Activated B cell treated with CpG ODN at 0.5 μM for 24 hours (primary cell): ENCODE measurements around the gene GABRA5. TPM values are rescaled to one million over a fixed set of nuclear protein-coding genes. Genes with fewer than 3 reads are reported as not detected.
A peak's percentile ranks its signal among the peaks of the same experiment; 100 is the strongest.

Experiments used
- ATAC-seq: fragments of 200-7000 bp; cut with Tn5 transposase; one replicate; pipeline ENCODE4 v1.10.0; 2021; ENCODE audit warnings: low read depth, mild to moderate bottlenecking, moderate library complexity
- CTCF ChIA-PET: fragments of 350-600 bp; sonication (Branson Sonifier 250); formaldehyde crosslinking; loops from one replicate; lab custom pipeline; 2021; ENCODE audit warnings: antibody characterized with exemption; lab: Charles Lee
- POLR2A ChIA-PET: fragments of 350-600 bp; sonication (Branson Sonifier 250); formaldehyde crosslinking; loops from one replicate; lab custom pipeline; 2021; ENCODE audit warnings: antibody characterized with exemption; lab: Charles Lee
- DNase-seq: peaks from one replicate; pipeline ENCODE4 v3.0.0; 2022
- H3K27ac Mint-ChIP-seq: one replicate; pipeline ENCODE4 v1.8.0; 2020; ENCODE audit warnings: mixed read lengths
- H3K27me3 Mint-ChIP-seq: one replicate; pipeline ENCODE4 v1.8.0; 2021; ENCODE audit warnings: mixed read lengths
- H3K36me3 Mint-ChIP-seq: one replicate; pipeline ENCODE4 v1.8.0; 2021; ENCODE audit warnings: low read depth, mixed read lengths
- H3K4me1 Mint-ChIP-seq: one replicate; pipeline ENCODE4 v1.8.0; 2021; ENCODE audit warnings: mixed read lengths
- H3K4me3 Mint-ChIP-seq: one replicate; pipeline ENCODE4 v1.8.0; 2020; ENCODE audit warnings: mild to moderate bottlenecking, mixed read lengths
- H3K9me3 Mint-ChIP-seq: one replicate; pipeline ENCODE4 v1.8.0; 2020; ENCODE audit warnings: mixed read lengths
- CTCF ChIP-seq: fragments of 200-600 bp; IDR thresholded peaks from one replicate; pipeline ENCODE4 v1.8.0; 2022; ENCODE audit warnings: antibody characterized with exemption, mild to moderate bottlenecking
- intact Hi-C: fragments of 100-400 bp; cut with micrococcal nuclease; formaldehyde crosslinking; loops from one replicate; pipeline ENCODE4 v1.15.1; 2024
- total RNA-seq: library from RNA; stranded (reverse); gene quantifications from 2 replicates; pipeline ENCODE4 v1.2.3, GENCODE V29; 2022

GABRA5 gene
- total RNA-seq, 1 donor from 2014 or later = not detected

GRCh38 chr15:26883466-26883865 lies 16.6 kb downstream of the GABRA5 start:
- ChIA-PET POLR2A (no interaction called here), CTCF (no interaction called here)
- H3K27me3 Mint-ChIP-seq = no peaks in the 10 kb centered on the region
- H3K9me3 Mint-ChIP-seq = no peaks in the 10 kb centered on the region
- H3K36me3 Mint-ChIP-seq = no peaks in the 10 kb centered on the region
- intact Hi-C loops = no loop called here
- H3K4me1 Mint-ChIP-seq = no peaks in the 10 kb centered on the region
- no peak overlapping the region for H3K4me3 Mint-ChIP-seq
- DNase-seq (no peak), ATAC-seq (no peak)
- no peak for TF ChIP-seq CTCF
- H3K27ac Mint-ChIP-seq = no peak overlapping the region

- CTCF ChIA-PET = no interaction called here
- POLR2A ChIA-PET = no interaction called here
- H3K27ac Mint-ChIP-seq = no peak overlapping the region
- H3K36me3 Mint-ChIP-seq = no peaks in the 10 kb centered on the region
- H3K27me3 Mint-ChIP-seq = peaks cover 5% of the 10 kb centered on the region
- no peak overlapping the region for H3K4me3 Mint-ChIP-seq
- ATAC-seq = no peak
- H3K9me3 Mint-ChIP-seq = no peaks in the 10 kb centered on the region
- intact Hi-C loops = loop anchor here (5.0 kb wide), 1 partner anchor 1131 kb away; no protein-coding TSS in a partner anchor
- no peaks in the 10 kb centered on the region for H3K4me1 Mint-ChIP-seq
- no peak for TF ChIP-seq CTCF
- no peak for DNase-seq
Observed at GRCh38 chr15:26886566-26886965, 19.7 kb downstream of the GABRA5 start.

GRCh38 chr15:26887926-26888666 lies 21.2 kb downstream of the GABRA5 start:
- H3K4me3 Mint-ChIP-seq = no peak overlapping the region
- ATAC-seq = no peak
- CTCF ChIA-PET = interaction anchor here (1.0 kb wide), 1 partner anchor 9 kb away, joined by 5 read pairs; no protein-coding TSS in a partner anchor
- no peaks in the 10 kb centered on the region for H3K4me1 Mint-ChIP-seq
- H3K36me3 Mint-ChIP-seq = no peaks in the 10 kb centered on the region
- H3K9me3 Mint-ChIP-seq = no peaks in the 10 kb centered on the region
- TF ChIP-seq CTCF = no peak
- peaks cover 5% of the 10 kb centered on the region for H3K27me3 Mint-ChIP-seq
- POLR2A ChIA-PET = no interaction called here
- intact Hi-C loops = loop anchor here (5.0 kb wide), 1 partner anchor 1129 kb away; no protein-coding TSS in a partner anchor
- no peak for DNase-seq
- H3K27ac Mint-ChIP-seq = no peak overlapping the region

GRCh38 chr15:26888761-26889160 lies 21.9 kb downstream of the GABRA5 start:
- ChIA-PET CTCF (interaction anchor here (1.0 kb wide), 1 partner anchor 8 kb away, joined by 3 read pairs; no protein-coding TSS in a partner anchor), POLR2A (no interaction called here)
- Mint-ChIP-seq H3K4me3 (no peak overlapping the region), H3K9me3 (no peaks in the 10 kb centered on the region), H3K36me3 (no peaks in the 10 kb centered on the region), H3K4me1 (no peaks in the 10 kb centered on the region), H3K27ac (no peak overlapping the region), H3K27me3 (peaks cover 5% of the 10 kb centered on the region)
- no peak for DNase-seq
- TF ChIP-seq CTCF = no peak
- intact Hi-C loops = loop anchor here (5.0 kb wide), 1 partner anchor 1129 kb away; no protein-coding TSS in a partner anchor
- no peak for ATAC-seq

- DNase-seq (no peak), ATAC-seq (no peak)
- Mint-ChIP-seq H3K9me3 (no peaks in the 10 kb centered on the region), H3K27me3 (peaks cover 5% of the 10 kb centered on the region), H3K4me3 (no peak overlapping the region), H3K36me3 (no peaks in the 10 kb centered on the region), H3K27ac (no peak overlapping the region), H3K4me1 (no peaks in the 10 kb centered on the region)
- ChIA-PET CTCF (interaction anchor here (1.0 kb wide), 1 partner anchor 9 kb away, joined by 3 read pairs; no protein-coding TSS in a partner anchor), POLR2A (no interaction called here)
- TF ChIP-seq CTCF = peak; percentile 89
- intact Hi-C loops = loop anchor here (5.0 kb wide), 1 partner anchor 1128 kb away; no protein-coding TSS in a partner anchor
Observed at GRCh38 chr15:26889298-26889898, 22.5 kb downstream of the GABRA5 start.
